ENCODE results near the gene FGB.

GRCh38 chr4:154584259-154584658, 21.4 kb downstream of the FGB start:
- TF ChIP-seq CTCF (IDR thresholded peaks at IDR 0.05) (no peak), EZH2 (IDR thresholded peaks at IDR 0.05; ENCODE audit: borderline replicate concordance, insufficient read depth, low read depth, low read length, poor library complexity, severe bottlenecking) (no peak)
